GM21717 (cell line): ENCODE measurements around the gene PLD5.
"Not testable (repeated sequence)": the region's sequence is repeated elsewhere in the genome, so short reads cannot be mapped to it uniquely, and the experiment has no call there.

Source experiments
- ATAC-seq: cut with Tn5 transposase; IDR thresholded peaks from one replicate; pipeline ENCODE4 v1.9.1; 2021; ENCODE audit warnings: mild to moderate bottlenecking, moderate library complexity; ENCODE audit not compliant: unreplicated experiment

PLD5 gene

DNA sequence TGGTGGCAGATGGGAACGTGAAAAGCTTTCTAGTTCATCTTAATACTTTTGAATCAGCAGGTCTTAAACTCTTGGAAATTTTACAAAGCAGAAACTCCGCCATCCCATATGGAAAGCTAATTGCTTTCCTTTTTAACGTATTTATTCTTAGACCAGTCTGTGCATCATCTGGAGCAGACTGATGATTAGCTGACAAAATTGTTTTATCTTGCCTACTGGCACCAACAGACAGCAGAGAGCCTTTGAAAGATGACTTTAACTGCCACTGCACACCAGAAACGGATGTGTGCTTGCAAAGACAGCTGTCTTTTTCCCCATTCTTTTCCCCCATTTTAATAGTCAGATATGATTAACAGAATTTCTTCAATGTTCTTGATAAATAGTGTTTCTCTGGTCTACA, 97.0 kb downstream of the PLD5 start:
- no peak for ATAC-seq

DNA sequence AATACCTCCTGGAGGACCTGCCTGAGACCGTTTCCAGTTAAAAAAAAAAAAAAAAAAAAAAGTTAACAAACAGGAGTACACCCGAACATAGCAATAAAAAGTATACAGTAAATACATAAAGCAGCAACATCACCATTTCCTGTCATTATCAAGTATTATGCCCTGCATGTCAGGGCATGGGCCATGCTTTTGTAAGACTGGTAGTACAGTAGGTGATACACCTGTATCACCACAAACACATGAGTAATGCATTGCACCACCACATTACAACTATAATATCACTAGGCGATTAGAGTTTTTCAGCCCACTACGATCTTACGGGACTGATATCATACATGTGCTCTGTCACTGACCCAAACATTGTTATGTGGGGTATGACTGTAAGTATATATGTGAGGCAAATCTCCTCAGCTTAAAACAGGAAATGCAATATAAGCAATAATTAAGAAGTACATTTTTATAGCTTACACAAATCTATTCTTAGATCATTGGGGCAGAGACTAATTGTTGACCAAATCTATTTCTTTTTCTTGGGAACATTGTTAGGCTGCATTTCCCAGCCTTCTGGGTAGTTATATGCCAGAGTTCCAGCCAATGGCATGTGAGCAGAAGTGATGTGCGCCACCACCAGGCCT, 98.1 kb downstream of the PLD5 start:
- no peak for ATAC-seq

DNA sequence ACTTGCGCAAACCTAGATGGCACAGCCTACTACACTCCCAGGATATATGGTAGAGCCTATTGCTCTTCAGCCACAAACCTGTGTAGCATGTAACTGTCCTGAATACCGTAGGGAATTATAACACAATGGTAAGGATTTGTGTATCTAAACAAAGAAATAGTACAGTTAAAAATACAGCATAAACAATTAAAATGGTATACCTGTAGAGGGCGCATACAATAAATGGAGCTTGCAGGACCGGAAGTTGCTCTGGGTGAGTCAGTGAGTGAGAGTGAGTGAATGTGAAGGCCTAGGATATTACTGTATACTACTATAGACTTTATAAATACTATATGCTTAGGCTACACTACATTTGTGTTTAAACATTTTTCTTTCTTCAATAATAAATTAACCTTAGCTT, 99.3 kb downstream of the PLD5 start:
- no peak for ATAC-seq

DNA sequence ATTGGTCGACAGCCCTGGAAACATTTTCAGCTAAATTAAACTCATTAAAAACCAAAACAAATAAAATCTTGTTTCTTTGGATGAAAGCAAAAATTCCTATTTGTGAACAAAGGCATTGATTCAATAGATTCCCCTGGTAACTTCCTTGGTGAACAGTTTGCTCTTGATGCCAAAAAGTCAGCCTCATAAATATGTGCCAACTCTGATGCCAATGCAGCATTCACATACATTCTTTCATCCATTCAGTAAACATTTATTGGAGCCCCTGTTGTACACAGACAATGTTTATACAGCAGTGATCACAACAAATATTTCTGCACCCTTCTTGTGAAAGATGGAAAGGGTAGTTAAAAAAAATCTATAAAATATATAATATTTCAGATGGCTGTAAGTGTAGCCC, 107.8 kb downstream of the PLD5 start:
- ATAC-seq: no peak

DNA sequence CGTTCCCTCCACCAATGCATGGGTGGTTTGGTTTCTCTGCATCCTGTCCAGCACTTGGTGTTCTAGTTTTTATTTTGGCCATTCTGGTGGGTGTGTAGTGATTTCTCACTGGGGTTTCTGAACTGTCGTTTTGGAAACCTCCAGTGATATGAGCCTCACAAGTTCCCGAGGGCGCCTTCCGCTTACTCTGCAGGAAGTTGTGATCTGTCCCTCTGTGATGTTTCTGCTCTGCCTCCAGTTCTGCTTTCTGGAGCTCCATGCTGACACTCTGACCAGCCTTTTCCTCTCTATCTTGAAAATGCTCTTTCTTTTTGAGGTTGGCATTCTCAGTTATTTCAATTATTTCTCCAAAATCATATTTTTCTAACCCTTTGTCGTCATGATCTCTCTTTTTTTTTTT, 111.6 kb downstream of the PLD5 start:
- no peak for ATAC-seq

DNA sequence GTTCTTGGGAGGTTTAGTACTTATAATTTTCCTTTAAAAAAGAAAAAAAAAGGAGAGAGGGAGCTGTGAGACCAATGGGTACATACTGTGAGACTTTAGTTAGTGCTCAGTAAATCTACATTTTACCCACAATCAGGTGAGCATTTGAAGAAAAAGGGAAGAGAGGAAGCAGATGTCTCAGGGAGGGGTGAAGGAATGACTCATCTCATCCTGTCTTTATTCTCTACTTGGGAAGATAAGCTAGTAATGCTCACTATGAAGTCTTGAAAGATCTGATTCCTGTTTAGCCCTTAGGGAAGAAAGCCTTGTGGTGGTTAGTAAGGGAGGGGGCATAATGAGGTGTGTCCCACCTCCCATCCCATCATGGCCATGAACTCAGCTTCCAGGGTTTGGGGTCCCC, 112.6 kb downstream of the PLD5 start:
- ATAC-seq: no peak

DNA sequence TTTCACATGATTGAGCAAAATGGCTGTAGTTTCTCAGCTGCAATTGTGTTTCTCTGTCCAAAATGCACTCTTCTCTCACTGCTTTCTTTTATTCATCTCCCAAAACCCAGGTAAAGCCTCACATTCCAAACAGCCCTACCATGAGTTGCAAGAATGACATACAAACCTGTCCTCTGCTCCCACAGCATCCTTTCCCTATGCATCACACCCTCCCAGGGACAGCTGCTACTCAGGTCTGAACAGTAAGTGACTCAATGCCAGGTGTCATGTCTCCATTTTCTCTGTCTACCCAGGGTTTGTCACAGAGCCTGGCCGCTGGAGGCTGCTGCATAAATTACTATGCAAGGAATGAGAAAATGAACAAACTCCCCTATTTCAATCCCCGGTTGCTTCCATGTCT, 118.5 kb downstream of the PLD5 start:
- no peak for ATAC-seq

DNA sequence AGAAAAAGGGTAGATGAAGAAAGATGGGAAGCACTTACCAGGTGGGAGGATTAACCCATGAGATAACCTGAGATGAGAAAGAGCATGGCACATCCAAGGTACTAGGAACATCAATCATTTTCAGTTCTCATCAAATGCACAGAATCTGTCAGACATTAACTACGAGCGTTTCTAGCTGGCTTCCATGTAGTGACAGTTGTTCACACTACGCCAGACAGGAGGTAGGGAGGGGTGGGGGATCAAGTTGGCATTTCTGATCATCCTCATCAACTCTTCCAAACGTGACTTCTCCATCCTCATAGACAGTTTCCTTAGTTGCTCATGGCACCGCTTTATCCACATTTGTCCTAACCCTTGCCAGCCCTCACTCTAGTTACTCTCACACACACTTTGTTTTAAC, 120.2 kb downstream of the PLD5 start:
- no peak for ATAC-seq

DNA sequence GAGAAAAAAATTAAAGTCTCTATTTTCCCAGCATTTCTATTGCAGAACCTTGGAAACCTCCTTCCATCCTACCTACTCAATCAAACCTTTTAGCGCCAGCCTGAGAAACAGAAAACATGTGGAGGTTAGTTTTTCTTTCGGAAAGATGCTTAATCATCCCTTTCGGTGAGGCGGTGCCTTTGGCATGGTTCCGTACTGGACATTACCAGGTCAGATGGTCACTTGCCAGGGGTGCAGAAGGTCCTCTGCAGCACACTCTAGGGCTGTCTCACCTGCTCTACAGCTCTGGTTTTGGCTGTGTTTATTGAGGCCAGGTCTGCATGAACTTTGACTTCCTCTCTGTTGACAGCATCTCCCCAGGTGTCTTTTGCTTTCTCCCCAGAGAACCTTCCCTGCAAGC, 121.5 kb downstream of the PLD5 start:
- ATAC-seq: no peak

DNA sequence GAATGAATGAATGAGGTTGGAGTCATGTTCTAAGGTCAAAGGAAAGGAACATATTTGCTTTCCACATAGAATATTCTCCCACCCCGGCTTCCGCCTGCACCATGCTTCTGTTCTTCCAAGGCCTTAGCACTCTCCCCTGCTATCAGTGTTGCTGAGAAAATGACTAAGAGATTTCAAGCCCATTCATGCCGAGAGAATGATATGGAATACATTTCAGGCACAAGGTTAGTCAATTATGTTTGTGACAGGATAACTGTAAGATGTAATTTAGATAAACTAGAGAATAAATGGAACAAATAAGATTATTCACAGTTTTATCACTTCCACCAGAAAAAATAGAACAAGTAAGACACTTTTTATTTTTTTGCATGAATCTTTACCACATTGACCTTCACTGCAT, 122.6 kb downstream of the PLD5 start:
- no peak for ATAC-seq

DNA sequence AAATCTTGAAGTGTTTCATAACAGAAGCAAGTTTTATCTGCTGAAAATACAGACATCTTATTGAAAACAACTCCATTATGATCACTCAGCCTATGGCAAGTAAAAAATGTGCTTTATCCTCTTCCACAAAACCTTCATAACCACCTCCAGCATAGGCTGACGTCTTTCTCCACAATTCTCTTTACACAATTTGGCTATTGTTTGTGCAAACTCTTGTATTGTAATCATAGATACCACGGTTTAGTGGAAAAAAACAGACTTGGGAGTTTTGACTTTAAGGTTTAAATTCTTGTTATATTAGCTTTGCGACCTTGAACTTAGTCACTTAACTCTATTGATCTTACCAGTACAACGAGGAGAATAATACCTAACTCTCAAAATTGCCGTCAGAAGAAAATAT, 126.1 kb downstream of the PLD5 start:
- ATAC-seq: no peak

DNA sequence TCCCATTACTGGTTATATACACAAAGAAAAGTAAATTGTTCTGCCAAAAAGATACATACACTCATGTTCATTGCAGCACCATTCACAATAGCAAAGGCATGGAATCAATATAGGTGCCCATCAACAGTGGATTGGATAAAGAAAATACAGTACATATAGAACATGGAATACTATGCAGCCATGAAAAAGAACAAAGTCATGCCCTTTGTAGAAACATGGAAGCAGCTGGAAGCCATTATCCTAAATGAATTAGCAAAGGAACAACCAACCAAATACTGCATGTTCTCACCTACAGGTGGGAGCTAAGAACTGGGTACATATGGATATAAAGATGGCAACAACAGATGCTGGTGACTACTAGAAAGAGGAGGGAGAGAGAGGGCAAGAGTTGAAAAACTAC, 132.6 kb downstream of the PLD5 start:
- no peak for ATAC-seq

DNA sequence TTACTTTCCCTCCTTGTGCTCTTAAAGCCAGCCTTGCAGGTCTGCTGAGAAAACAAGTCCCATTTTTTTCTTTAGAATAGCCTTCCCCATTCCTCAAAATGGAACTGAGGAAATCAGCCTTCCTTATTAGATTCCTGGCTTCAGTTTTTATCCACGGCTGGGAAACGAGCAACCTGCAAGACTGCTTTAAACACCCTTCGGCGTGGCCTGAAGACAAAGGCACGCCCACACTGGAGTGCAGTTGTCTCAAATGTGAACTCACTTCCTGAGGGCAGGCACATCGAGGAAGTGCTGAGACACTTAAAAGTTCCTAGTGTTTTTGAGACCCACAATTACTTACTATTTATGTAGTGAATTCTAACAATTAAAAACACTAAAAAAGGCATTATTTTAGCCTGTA, 148.4 kb downstream of the PLD5 start:
- not testable (repeated sequence) for ATAC-seq

DNA sequence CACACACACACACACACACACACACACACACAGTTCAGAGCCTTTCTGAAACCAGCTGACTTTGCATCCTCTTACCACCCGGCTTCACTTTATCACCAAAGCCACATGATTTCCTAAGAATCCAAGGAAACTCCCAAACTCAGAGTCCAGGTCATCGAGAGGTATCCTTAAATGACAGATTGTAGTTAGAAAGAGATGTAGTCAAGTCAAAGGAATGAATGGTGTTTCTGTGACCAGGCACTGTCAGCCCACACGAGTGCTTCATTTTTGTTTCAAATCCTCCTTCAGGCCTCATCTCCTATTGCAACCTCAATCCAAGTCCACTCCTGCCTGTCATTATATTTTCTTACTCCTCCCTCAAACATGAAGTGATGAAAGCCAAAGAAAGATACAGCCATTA, 174.1 kb downstream of the PLD5 start:
- not testable (repeated sequence) for ATAC-seq

DNA sequence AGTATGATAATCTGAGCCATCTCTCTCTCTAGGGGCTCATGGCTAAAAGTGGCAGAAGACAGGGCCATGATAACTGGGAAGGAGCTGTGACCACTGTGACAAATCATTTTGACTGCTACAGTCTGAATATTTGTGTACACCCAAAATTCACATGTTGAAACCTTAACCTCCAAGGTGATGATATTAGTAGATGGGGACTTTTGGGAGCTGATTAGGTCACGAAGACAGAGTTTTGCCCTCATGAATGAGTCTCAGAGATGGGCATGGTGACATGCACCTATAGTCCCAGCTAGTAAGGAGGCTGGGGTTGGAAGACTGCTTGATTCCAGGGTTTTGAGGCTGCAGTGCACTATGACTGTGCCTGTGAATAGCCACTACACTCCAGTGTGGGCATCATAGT, 174.9 kb downstream of the PLD5 start:
- no peak for ATAC-seq

DNA sequence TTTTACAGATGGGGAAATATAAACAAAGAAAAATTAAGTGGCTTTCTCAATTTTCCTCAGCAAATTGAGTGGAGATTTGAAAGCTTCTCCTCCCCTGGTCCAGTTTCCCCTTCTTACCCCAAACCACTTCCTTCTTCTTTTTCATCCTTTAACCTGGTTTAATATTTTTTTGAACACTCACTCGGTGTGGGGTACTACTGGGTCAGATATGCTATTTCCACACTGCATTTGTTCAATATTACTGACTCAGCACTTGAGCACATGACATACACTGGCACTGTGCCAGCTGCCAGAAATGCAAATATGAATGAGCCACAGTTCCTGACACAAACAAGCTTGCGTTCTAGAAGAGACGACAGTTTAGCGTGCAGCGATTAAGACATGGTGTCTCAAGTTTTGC, 193.6 kb downstream of the PLD5 start:
- ATAC-seq: not testable (repeated sequence)

DNA sequence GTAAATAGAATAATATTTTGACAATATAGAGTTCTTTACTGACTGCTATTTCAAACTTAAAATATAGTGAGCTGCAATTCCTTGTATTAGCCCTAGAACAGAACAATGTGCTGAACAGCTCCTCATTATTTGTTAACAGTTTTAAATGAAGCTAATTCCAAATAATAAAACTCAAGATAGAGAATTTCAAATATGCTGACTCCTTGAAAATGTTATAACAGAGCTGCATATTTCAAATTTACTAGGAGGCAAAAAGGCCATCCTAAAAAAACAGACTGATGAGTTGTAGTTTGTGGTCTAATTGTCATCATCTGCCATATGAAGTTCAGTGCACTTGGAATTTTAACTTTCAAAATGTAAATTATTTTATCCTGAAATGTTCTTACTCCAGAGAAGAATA, 197.1 kb downstream of the PLD5 start:
- ATAC-seq: not testable (repeated sequence)

DNA sequence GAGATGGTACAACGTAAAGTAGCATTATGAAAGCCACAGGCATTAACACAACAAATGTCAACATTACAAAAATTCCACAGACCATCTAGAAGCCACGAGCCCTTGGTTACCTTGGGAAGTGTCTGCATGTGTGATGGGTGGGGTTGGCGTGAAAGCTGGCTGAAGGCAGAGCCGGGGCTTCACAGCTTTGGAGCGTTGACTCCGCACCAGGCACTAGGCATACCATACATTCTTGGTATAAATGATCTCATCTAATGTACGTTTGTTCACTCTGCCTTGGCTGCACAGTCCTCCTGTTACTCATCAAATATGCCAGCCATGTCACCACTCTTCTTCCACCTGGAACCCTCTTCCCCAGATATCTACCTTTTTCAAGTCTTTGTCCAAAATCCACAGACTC, 202.5 kb downstream of the PLD5 start:
- not testable (repeated sequence) for ATAC-seq

DNA sequence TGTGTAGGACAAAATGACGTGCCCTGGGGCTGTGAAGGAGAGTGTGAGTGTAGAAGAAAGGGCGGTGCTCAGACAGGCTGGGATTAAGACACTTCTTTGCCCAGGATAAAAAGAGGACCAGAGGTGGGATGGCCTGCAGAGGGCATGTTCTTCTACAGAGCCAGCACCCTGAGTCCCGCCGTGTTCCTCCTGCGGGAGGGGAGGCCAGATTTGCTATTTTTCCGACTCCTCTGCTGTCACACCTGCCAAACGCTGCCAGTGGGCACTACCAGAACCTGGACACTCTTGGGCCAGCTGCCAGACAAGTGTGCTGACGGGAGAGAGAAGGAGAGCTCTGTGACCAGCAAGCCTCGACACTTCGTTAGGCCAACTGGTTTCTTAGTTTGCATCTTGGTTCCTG, 206.4 kb downstream of the PLD5 start:
- no peak for ATAC-seq

DNA sequence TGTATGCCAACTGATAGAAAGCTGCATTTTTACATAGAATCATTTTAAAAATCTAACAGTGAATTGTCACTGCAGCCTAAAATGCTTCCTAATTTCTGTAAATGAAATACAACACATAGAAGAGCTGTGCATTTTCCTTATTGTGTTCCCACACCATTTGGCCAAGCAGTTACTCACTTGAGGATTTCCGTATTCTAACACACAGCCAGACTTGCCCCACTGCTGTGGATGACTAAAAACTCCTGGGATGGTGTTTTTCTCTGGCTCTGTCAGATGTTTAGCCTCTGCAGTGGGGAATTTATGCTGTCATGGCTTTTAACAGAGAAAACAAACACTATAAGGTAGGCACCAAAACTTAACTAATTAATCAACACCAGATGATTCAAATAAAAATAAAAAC, 209.6 kb downstream of the PLD5 start:
- ATAC-seq: not testable (repeated sequence)

DNA sequence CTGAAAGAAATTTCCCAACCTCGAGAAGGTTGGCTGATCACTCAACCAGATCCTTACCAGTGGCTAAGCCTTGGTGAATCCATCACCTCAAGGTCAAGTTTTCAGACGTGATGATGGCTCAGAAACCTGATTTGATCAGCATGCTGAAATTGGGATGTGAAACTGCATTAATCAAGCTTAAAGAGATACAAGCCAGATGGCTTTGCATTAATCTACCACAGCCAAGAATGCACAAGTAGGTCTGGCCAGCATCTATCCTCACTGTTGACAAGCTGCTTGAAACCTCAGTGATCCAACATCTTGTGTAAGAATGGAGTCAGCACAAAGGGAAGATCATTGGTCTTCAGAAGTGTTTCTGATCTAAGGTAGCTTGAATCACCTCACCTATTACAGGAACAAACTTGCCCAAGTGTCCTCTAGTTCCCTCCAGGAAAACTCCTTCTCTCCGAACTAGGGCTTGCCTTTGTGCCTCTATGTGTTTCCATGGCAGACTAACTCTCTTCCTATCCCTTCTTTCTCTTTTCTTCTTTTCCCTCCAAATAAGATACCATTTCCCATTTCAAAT, 210.3 kb downstream of the PLD5 start:
- ATAC-seq: not testable (repeated sequence)

DNA sequence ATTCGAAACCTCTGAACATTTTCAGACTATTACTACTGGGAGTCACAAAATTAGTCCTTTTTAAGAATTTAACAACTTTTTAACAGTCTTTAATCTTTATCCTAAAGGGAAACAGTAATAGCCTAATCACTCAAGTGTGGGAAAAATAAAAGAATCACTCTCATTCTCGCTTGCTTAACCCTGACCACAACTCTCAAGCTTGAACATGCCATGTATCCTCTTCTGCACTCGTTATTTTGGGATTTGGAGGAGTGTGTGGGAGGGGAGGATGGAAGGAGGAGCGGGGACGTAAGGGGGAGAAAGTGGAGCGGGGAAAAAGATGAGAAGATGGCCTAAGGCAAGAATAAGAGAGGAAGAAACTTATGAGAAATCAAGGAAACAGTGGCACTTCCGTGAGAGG, 215.8 kb downstream of the PLD5 start:
- ATAC-seq: not testable (repeated sequence)

DNA sequence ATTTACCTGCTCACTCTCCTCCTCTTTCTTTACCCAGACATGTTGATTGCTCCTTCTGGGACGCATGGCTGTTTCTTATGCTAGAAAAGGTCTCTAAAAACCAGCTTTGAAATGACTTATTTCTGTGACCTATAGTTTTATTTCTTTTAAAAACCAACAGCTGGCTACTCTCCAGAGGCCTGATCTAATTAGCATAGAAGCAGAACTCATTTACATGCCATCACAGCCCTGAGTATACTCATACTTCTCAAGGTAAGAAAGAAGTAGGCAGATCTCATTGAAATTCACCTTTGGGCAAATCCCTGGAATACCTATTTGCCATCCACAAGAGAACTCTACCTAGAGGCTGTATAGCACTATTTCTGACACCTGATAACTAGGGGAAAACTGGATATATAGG, 230.7 kb downstream of the PLD5 start:
- not testable (repeated sequence) for ATAC-seq
